ENCODE measurements around the gene IRF8.
"Not testable (repeated sequence)": the region's sequence is repeated elsewhere in the genome, so short reads cannot be mapped to it uniquely, and the experiment has no call there.

IRF8 gene

DNA sequence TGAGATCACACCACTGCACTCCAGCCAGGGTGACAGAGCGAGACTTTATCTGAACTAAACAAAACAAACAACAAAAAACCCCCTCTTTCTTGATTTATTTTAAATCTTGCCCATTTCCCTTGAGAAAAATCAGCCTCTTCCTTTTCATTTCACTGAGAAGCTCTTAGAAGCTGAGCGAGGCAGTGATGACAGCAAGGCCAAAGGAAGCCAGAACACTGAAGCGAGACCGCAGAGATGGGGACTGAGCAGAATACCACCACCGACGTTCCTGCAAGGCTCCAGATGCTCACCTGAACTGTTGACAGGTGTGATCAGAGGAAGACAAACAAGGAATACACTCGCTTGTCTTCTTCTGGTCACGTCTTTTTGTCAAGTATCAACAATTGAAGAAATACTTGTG, 30.5 kb upstream of the IRF8 start:
- no peak for DNase-seq (ENCODE audit: low read depth)

- DNase-seq (ENCODE audit: low read depth): no peak
Measured at GRCh38 chr16:85869206-85869605, 29.8 kb upstream of the IRF8 start.

DNA sequence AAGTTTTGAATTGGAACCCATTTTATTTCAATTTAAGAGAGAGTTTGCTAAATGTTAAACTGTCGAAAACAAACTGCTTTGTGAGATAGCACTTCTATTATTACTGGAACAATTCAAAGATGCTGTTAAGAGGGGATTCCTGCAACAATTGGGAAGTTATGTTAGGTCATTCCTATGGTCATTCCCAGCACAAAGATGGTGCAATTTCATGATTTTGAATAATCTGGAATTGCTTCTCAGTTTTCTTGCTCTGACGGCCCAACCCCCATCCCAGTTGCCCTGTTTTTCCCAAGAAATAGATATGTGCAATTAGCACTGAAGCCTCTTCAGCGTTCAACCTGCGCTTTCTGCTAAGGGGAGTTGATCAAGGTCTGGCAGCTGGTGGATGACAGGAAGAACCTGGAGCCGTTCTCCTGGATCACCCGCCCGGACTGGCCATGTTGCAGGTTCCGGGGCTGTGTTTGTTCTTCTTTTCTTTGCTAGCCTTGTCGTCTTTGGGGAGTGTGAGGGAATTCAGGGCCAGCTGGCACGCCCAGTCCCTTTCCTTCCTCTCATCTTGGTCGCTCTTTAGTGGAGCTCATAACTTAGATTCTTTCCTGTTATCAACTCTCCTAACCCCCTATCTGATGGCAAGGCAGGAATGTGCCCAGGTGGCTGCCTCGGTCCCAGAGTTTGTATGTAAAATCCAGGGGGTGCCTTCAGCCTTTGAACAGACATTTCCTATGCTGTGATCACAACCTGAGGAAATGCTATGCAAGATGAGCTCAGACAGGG, 29.0 kb upstream of the IRF8 start:
- DNase-seq (ENCODE audit: low read depth): no peak

- no peak for DNase-seq (ENCODE audit: low read depth)
Measured at GRCh38 chr16:85871756-85872155, 27.2 kb upstream of the IRF8 start.

DNA sequence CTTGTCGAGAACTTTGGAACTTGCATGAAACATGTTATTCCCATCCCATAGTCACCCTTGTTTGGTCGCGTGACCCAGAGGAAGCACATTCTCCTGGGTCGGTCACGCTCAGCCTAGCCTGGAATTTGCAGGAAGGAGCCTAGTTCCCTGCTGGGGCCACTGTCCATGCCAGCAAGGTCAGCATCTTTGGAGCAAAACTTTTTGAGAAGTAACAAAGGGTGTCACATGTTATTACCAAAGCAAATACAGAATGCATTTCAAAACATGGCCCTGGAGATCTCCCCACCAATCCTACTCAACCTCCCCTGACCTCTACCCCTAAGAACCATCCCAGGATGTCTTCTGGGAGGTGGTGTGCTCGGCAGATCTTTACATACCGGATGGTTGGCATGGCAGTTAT, 26.2 kb upstream of the IRF8 start:
- no peak for DNase-seq (ENCODE audit: low read depth)

DNA sequence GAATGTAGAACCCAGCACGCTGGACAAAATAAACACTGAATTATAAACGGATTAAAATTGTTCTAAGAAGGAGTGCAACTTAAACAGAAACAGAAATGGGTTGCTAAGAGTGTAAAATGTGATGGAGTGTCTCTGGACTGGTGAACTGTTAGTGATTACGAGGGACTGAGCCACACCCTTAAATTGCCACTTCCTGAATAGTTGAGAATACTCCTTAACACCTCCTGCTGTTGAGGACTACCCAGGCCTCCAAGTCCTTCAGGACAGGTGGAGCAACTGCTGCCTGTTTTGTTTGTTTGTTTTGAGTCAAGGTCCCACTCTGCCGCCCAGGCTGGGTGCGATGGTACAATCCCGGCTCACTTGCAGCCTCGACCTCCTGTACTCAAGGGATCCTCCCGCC, 25.8 kb upstream of the IRF8 start:
- DNase-seq (ENCODE audit: low read depth): no peak

DNA sequence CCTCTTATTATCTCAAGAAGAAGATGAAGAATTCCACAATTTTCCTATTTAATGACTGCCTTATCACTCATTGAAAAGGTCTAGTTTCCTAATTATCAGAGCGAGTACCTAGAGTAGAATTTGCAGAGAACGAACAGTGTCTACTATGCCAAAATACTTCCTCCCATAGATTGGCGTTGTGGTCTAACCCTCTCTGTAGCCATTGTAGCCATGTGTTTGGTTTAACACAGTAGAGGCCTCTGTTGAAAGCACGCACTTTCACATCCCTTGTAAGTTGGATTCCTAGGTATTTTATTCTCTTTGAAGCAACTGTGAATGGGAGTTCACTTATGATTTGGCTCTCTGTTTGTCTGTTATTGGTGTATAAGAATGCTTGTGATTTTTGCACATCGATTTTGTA, 24.9 kb upstream of the IRF8 start:
- not testable (repeated sequence) for DNase-seq (ENCODE audit: low read depth)

- DNase-seq (ENCODE audit: low read depth): no peak
Measured at GRCh38 chr16:85878407-85878806, 20.6 kb upstream of the IRF8 start.

GRCh38 chr16:85878875-85879274, 20.1 kb upstream of the IRF8 start:
- DNase-seq (ENCODE audit: low read depth): no peak

DNA sequence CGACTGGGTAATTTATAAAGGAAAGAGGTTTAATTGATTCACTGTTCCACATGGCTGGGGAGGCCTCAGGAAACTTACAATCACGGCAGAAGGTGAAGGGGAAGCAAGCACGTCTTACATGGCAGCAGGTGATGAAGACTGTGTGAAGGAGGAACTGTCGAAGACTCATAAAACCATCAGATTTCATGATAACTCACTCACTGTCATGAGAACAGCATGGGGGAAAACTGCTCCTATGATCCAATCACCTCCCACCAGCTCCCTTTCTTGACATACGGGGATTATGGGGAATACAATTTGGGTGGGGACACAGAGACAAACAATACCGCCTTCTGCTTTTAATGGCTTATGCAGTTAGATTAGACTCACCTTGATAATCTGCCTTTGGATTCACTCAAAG, 19.4 kb upstream of the IRF8 start:
- DNase-seq (ENCODE audit: low read depth): no peak

DNA sequence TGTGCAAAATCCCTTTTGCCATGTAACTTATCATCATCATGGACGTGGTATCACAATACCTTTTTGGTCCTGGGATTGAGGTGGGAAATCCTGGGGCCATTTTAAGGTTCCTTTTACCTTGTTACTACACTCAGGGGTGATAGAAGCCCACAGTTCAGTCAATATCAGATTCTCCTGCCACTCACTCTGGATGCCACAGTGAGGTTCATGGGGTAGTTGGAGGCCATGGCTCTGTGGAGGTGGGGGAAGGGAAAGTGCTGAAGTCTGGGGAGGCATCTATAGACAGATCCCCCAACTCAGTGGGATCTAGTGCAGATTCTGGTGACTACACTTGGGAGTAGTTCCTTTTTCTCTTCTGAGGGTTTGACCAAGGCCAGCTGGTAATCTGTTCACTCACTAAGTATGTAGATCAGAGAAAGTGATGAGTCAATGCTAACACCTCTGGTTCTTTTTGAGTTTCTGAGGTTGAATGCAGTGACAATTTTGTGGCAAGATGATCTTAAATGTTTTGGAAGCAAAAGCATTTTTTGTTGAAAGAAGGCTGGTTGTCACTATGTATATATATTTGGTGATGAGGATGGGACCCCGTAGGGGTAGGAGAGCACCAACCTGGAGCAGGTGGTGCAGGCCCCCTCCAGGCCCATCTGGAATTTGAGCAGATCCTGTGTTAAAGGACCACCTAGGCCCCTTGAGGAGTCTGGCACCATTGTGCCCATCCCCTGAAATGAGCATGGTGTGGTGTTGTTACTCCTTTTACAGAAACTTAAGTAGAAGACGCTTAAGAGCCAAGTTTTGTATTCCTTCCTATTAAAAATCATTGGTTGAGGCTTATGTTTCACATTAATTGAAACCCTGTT, 18.8 kb upstream of the IRF8 start:
- no peak for DNase-seq (ENCODE audit: low read depth)

DNA sequence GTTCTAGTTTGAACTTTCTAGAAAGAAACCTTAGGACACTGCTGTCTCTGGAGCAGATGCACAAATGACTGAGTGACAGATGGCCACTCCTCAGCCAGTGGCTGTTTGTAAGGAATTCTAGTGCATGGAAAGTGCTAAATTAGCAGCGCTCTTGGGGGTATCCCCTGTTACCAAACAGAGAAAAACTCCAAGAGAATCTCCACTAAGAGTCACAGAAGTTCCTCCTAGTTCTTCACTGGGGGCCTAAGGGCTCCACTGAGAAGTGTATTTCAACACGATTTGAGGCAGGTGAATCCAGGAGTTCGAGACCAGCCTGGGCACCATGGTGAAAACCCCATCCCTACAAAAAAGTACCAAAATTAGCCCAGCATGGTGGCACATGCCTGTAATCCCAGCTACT, 18.1 kb upstream of the IRF8 start:
- no peak for DNase-seq (ENCODE audit: low read depth)

GRCh38 chr16:85881436-85881835, 17.5 kb upstream of the IRF8 start:
- DNase-seq (ENCODE audit: low read depth): no peak

- no peak for DNase-seq (ENCODE audit: low read depth)
Measured at GRCh38 chr16:85882181-85882810, 16.7 kb upstream of the IRF8 start.

- no peak for DNase-seq (ENCODE audit: low read depth)
Measured at GRCh38 chr16:85883813-85884212, 15.1 kb upstream of the IRF8 start.

GRCh38 chr16:85884808-85885463, 14.0 kb upstream of the IRF8 start:
- DNase-seq (ENCODE audit: low read depth): no peak

DNA sequence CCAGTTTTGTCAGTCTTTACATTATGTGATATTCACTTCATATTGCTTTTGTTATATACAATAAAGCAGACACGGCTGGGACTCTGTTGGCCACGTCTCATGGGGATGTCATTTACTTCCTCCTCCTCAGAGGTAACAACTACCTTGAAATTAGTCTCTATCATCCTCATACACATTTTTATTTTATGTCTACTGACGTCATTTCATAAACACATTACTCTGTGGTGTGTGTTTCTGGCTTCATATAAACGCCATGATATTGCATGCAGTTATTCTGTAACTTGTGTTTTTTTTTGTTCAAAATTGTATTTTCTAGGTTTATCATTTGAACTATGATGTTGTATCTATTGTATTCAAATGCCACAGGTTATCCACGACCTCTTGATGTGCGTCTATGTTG, 13.4 kb upstream of the IRF8 start:
- DNase-seq (ENCODE audit: low read depth): no peak

DNA sequence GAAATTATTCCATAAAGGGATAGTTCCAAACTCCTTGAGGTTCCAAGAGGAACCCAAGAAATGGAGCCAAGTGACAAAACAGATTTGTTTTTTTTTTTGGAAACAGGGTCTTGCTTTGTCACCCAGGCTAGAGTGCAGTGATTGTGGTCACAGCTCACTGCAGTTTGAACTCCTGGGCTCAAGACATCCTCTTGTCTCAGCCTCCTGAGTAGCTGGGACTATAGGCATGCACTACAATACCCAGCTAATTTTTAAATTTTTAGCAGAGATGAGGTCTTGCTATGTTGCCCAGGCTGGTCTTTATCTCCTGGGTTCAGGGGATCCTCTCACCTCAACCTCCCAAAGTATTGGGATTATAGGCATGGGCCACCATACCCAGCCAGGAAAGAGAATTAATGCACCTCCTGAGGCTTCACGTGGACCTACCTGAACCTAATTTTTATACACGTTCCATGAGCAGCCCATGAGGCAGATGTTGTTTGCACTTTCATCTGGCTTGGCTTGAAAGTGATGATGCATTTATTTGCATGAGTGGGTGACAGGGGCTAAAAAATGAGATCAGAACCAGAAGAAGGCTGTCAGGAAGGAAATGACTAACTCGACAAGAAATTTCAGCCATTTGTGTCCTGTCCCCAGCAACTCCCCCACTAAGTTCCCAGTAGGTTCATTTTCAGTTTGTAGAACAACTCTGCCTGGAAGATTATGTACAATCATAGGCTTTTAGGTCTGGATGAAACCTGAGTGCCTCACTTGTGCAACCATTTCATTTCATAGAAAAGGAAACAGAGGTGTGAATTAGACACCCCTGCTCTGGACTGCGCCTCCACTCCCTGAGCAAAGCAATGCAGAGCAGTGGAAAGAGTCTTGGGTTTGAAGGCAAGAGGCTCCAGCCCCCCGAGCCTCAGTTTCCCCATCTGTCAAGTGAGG, 10.3 kb upstream of the IRF8 start:
- no peak for DNase-seq (ENCODE audit: low read depth)

DNA sequence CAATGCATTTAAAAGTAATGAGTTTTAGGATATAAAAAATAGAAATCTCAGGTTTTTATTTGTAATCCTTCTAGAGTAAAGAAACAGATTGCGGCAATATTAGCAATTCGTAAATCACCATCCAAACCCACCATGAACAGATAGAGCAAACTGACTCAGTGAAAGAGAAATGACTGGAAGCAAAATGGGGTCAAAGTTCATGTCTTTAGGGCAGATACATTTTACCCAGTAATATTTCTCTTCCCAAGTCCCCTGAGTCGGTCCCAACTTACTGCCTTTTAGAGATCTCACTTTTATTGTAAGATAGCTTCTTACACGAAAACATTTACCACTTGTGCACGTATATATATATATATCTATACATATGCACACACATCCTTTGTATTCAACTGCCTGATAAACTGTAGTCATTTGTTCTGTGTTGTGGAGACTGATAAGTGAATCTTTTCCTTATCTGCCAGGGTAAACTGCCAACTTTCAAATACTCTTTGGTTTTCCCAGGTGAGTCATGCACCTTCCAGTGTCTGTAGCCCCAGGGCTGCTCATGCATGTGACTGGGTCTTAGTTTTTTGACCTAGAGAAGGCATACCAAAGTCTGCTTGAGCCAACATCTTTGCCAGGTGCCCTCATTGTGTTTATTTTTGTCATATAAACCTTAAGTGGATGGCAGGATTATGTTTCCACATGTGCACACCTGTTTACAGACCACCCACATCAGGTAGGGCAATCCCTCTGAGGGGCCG, 7.8 kb upstream of the IRF8 start:
- DNase-seq (ENCODE audit: low read depth): no peak

- no peak for DNase-seq (ENCODE audit: low read depth)
Measured at GRCh38 chr16:85891776-85892166, 7.2 kb upstream of the IRF8 start.

- no peak for DNase-seq (ENCODE audit: low read depth)
Measured at GRCh38 chr16:85892760-85893159, 6.2 kb upstream of the IRF8 start.

Data from stimulated activated CD8-positive, alpha-beta memory T cell treated with anti-CD3 and anti-CD28 coated beads, Interleukin-4, amount 100 ng/mL, for 24 hours (primary cell).